GM18951 (cell line): ENCODE measurements around the gene SNX15.

Experiments used
- POLR2A ChIP-seq: IDR thresholded peaks from 4 replicates; pipeline ENCODE4 v1.6.1; 2011; ENCODE audit warnings: mild to moderate bottlenecking; ENCODE audit not compliant: insufficient read length, insufficient read depth; ENCODE audit errors: extremely low read depth
- in situ Hi-C: fragments of 300-500 bp; cut with MboI; formaldehyde crosslinking; loops from one replicate; pipeline ENCODE4 v1.12.0; 2022; ENCODE audit warnings: low sequenced_read_pairs, mixed read lengths, inconsistent platforms; ENCODE audit not compliant: unreplicated experiment

Gene SNX15

GRCh38 chr11:65055538-65055937, 28.3 kb downstream of the SNX15 start:
- no peak for TF ChIP-seq POLR2A
- in situ Hi-C loops, result no loop called here

DNA sequence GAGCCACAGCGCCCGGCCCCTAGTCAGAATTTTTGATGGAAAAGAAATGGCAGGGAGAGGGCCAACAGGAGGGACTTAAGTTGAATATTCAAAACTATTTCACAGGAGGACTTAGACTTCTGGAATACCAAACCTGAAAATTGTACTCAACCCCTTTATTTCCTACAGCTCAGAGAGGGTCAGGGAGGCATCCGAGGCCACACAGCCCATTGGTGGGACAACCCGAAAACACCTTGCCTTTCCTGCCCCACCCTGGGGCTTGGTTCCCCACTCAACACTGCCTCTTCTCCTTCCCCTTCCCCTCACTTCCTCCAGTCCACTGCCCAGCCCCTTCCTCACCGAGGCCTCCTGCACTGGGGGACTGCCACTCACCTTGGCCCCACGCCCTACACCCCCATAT, 29.8 kb downstream of the SNX15 start:
- in situ Hi-C loops, result no loop called here
- TF ChIP-seq POLR2A, result no peak

- in situ Hi-C loops, result no loop called here
- no peak for TF ChIP-seq POLR2A
These were observed 30.3 kb downstream of the SNX15 start for GRCh38 chr11:65057526-65057925.

- in situ Hi-C loops, result no loop called here
- no peak for TF ChIP-seq POLR2A
These were observed 30.8 kb downstream of the SNX15 start for GRCh38 chr11:65058012-65058411.

DNA sequence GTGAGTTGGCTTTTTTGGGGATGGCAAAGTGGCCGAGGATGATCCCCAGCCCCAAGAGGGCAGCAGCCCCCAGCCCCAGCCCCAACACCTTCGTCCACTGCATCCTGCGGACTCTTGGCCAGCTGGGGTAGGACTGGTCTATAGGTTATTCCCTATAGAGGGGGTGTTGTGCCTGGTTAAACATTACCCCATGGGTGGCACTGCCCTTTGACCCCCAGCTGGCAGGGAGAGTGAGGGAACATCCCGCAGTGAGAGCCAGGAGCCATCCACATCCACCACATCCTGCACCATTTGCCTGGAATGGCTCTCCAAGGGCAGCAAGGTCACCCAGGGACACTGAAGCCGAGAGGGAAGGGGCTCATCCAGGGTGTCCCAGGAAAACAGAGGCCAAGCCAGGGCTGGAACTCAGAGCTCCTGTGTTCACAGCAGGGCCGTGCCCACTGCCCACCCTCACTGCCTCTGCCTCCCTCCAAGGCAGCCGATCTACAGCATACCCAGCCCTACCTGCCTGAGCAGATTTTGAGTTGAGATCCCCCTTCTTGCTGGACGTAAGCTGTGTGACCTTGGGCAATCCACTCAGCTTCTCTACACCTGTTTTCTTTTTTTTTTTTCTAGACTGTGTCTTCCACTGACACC, 31.3 kb downstream of the SNX15 start, which contains the start of gene NAALADL1:
Gene NAALADL1, minus strand, starts transcription at position 135 of the 636 bp plus-strand sequence. Its CDS starts 32 bp downstream, at position 103.
- in situ Hi-C loops, result no loop called here
- TF ChIP-seq POLR2A, result no peak

- no peak for TF ChIP-seq POLR2A
- in situ Hi-C loops, result no loop called here
These were observed 32.3 kb downstream of the SNX15 start for GRCh38 chr11:65059523-65059922.

DNA sequence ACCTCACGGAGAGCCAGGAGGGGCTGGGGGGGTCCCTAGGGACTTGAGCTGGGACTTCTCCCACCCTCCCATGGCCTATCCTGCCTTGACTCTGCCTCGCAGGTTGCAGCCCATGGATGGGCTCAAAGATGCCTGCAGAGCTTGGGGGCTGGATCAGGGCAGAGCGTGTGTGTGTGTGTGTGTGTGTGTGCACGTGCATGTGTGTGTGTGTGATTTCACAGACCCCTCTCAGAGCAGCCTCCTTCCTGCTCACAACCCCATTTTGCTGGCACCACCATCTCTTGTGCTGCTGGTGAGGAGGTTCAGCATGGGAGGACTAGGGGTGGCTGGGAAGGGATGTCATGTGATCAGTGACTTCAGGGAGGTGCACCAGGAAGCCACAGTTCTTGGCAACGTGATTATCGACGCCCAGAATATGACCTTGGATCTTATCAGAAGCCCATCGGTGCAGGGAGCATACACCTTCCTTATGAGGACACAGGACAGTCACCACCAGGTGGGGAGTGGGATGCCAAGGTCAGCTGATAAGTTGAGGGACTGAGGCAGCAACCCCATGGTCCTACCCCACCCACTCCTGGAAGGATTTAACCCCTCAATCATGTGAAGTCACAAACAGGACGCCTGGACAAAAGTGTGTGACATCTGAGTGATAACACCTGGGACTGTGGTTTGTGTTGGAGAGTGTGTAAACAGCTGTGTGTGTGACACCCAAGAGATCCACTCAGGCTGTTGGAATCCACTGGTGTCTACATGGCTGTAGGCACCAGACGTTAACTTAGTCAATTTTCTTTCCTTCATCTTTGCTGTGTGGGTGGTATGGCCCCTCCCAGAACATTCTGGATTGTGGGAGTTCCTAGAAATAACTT, 33.0 kb downstream of the SNX15 start:
- no peak for TF ChIP-seq POLR2A
- in situ Hi-C loops, result no loop called here

DNA sequence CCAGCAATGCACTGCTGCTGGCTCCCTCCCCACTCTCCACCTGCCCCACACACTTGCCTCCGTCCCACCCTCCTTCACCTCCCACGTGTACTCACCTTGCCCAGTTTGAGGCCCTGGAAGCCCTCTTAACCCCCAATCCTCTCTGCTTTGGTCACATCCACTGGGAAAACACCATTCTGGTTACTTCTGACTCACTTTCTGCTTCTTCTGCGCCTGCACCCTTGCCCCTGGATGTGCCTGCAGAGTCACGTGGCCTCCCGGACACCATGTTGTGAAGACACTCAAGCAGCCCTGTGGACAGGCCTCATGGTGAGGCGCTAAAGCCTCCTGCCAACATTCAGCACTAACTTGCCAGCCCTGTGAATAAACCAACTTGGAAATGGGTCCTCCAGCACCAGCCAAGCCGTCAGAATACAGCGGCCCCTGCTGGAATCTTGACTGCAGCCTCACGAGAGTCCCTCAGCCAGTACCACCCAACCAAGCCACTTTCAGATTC, 33.7 kb downstream of the SNX15 start:
- in situ Hi-C loops, result no loop called here
- no peak for TF ChIP-seq POLR2A

- no peak for TF ChIP-seq POLR2A
- in situ Hi-C loops, result no loop called here
These were observed 36.3 kb downstream of the SNX15 start for GRCh38 chr11:65063532-65063931.

- in situ Hi-C loops, result no loop called here
- no peak for TF ChIP-seq POLR2A
These were observed 37.6 kb downstream of the SNX15 start for GRCh38 chr11:65064847-65065240.

DNA sequence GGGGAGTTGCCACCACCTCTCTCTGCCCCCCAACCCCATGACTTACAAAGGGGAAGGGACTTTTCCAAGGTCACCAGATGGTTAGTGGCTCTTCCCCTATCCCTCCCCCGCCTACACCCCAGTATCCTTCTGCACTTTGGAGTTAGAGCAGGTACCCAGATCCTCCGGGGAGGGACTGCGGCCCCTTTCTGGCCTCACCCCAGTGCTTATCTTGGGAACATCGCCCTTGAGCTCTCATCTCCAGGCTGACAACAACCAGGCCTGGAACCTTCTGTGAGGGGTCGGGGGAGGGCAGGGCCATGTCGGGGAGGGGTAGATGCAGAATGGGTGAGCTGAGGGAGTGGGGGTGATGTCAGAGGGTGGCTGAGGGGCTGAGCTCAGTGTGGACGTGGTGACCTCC, 38.6 kb downstream of the SNX15 start:
- no peak for TF ChIP-seq POLR2A
- in situ Hi-C loops, result no loop called here

- in situ Hi-C loops, result no loop called here
- TF ChIP-seq POLR2A, result no peak
These were observed 39.1 kb downstream of the SNX15 start for GRCh38 chr11:65066315-65066714.

GRCh38 chr11:65066805-65067291, 39.6 kb downstream of the SNX15 start:
- no peak for TF ChIP-seq POLR2A
- in situ Hi-C loops, result no loop called here

DNA sequence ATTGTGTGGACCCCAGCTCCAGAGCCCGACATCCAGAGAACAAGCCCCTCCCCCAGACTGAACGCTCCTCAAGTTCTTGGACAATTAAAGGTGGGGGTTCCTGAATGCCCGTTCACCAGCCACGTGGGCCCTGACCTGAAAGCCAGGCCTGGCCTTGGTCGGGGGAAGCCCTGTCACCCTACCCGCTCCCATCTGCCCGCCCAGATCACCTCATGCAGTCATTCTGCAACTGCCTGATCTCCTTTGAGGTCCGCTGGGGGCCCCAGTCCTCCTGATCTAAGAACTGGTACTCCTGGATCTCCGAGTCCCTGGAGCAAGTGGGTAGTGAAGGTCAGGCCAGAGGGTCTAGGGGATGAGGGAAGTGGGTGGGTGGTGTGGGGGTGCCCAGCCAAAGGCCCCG, 40.2 kb downstream of the SNX15 start:
- no peak for TF ChIP-seq POLR2A
- in situ Hi-C loops, result no loop called here

GRCh38 chr11:65069217-65069616, 42.0 kb downstream of the SNX15 start:
- in situ Hi-C loops, result no loop called here
- TF ChIP-seq POLR2A, result no peak
